KMS-11 (cell line): ENCODE data around the gene DCANP1.

Experiments
- H2AFZ ChIP-seq: fragments of 200-600 bp; sonication (generic); 2 replicates; pipeline ENCODE4 v1.6.1; 2016; ENCODE audit warnings: antibody characterized with exemption, mixed run types, low read depth
- H3K27ac ChIP-seq: fragments of 200-600 bp; sonication (generic); 2 replicates; pipeline ENCODE4 v1.6.1; 2016; ENCODE audit warnings: mild to moderate bottlenecking, mixed run types
- H3K27me3 ChIP-seq: fragments of 200-600 bp; sonication (generic); 2 replicates; pipeline ENCODE4 v1.6.1; 2017; ENCODE audit warnings: mild to moderate bottlenecking, low read depth, mixed run types, moderate library complexity; ENCODE audit not compliant: insufficient read depth
- H3K36me3 ChIP-seq: fragments of 200-600 bp; sonication (generic); 2 replicates; pipeline ENCODE4 v1.6.1; 2017; ENCODE audit warnings: mild to moderate bottlenecking, mixed run types; ENCODE audit not compliant: insufficient read depth
- H3K4me1 ChIP-seq: fragments of 200-600 bp; sonication (generic); 2 replicates; pipeline ENCODE4 v1.6.1; 2016; ENCODE audit warnings: mild to moderate bottlenecking, low read depth, mixed run types; ENCODE audit not compliant: poor library complexity, severe bottlenecking
- H3K4me2 ChIP-seq: fragments of 200-600 bp; sonication (generic); 2 replicates; pipeline ENCODE4 v1.7.0; 2016; ENCODE audit warnings: mild to moderate bottlenecking, mixed run types
- H3K4me3 ChIP-seq: fragments of 200-600 bp; sonication (generic); IDR thresholded peaks from 2 replicates; pipeline ENCODE4 v1.6.1; 2017; ENCODE audit warnings: low read depth, low read length, mixed read lengths; ENCODE audit not compliant: insufficient read depth
- H3K79me2 ChIP-seq: fragments of 200-600 bp; sonication (generic); 2 replicates; pipeline ENCODE4 v1.6.1; 2016; ENCODE audit warnings: low read depth, mixed run types; ENCODE audit not compliant: insufficient read depth
- H3K9ac ChIP-seq: fragments of 200-600 bp; sonication (generic); 2 replicates; pipeline ENCODE4 v1.6.1; 2016; ENCODE audit warnings: mild to moderate bottlenecking, mixed run types
- H4K20me1 ChIP-seq: fragments of 200-600 bp; sonication (generic); 2 replicates; pipeline ENCODE4 v1.6.1; 2016; ENCODE audit warnings: mild to moderate bottlenecking, mixed run types; ENCODE audit not compliant: insufficient read depth
- TF ChIP-seq, protein P1 (sequence below): fragments of 200-600 bp; sonication (generic); conservative IDR thresholded peaks from 2 replicates; pipeline ENCODE4 v1.6.1; 2017; ENCODE audit warnings: low read depth, mild to moderate bottlenecking, antibody characterized with exemption, low read length, moderate library complexity, mixed read lengths

DCANP1 gene

GRCh38 chr5:135432113-135432512 is 15.0 kb downstream of the DCANP1 start:
- TF ChIP-seq, protein P1, sequence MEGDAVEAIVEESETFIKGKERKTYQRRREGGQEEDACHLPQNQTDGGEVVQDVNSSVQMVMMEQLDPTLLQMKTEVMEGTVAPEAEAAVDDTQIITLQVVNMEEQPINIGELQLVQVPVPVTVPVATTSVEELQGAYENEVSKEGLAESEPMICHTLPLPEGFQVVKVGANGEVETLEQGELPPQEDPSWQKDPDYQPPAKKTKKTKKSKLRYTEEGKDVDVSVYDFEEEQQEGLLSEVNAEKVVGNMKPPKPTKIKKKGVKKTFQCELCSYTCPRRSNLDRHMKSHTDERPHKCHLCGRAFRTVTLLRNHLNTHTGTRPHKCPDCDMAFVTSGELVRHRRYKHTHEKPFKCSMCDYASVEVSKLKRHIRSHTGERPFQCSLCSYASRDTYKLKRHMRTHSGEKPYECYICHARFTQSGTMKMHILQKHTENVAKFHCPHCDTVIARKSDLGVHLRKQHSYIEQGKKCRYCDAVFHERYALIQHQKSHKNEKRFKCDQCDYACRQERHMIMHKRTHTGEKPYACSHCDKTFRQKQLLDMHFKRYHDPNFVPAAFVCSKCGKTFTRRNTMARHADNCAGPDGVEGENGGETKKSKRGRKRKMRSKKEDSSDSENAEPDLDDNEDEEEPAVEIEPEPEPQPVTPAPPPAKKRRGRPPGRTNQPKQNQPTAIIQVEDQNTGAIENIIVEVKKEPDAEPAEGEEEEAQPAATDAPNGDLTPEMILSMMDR = no peak
- Histone ChIP-seq H3K27ac (no peak overlapping the region), H3K27me3 (no peaks in the 10 kb centered on the region), H3K4me1 (no peaks in the 10 kb centered on the region), H4K20me1 (no peaks in the 10 kb centered on the region), H3K4me2 (no peak overlapping the region), H3K36me3 (no peaks in the 10 kb centered on the region), H3K4me3 (no peak overlapping the region), H3K9ac (no peak overlapping the region), H2AFZ (no peak overlapping the region), H3K79me2 (no peaks in the 10 kb centered on the region)

- H3K27ac ChIP-seq = no peak overlapping the region
- no peaks in the 10 kb centered on the region for H3K36me3 ChIP-seq
- no peak overlapping the region for H2AFZ ChIP-seq
- no peak overlapping the region for H3K9ac ChIP-seq
- H3K4me2 ChIP-seq = no peak overlapping the region
- H4K20me1 ChIP-seq = no peaks in the 10 kb centered on the region
- H3K4me3 ChIP-seq = no peak overlapping the region
- no peaks in the 10 kb centered on the region for H3K27me3 ChIP-seq
- H3K79me2 ChIP-seq = no peaks in the 10 kb centered on the region
- no peaks in the 10 kb centered on the region for H3K4me1 ChIP-seq
- TF ChIP-seq, protein P1 = no peak
Measured at GRCh38 chr5:135430135-135430437, 17.1 kb downstream of the DCANP1 start.

GRCh38 chr5:135429301-135430134 is 17.6 kb downstream of the DCANP1 start:
- TF ChIP-seq, protein P1 = no peak
- H2AFZ ChIP-seq = no peak overlapping the region

GRCh38 chr5:135428586-135428985 is 18.6 kb downstream of the DCANP1 start:
- H3K4me2 ChIP-seq = no peak overlapping the region
- H2AFZ ChIP-seq = no peak overlapping the region
- H4K20me1 ChIP-seq = no peaks in the 10 kb centered on the region
- no peaks in the 10 kb centered on the region for H3K4me1 ChIP-seq
- TF ChIP-seq, protein P1 = no peak
- no peaks in the 10 kb centered on the region for H3K79me2 ChIP-seq
- H3K27ac ChIP-seq = no peak overlapping the region
- no peak overlapping the region for H3K9ac ChIP-seq
- H3K4me3 ChIP-seq = no peak overlapping the region
- H3K36me3 ChIP-seq = no peaks in the 10 kb centered on the region
- no peaks in the 10 kb centered on the region for H3K27me3 ChIP-seq

More at GRCh38 chr5:135429301-135430134, 17.6 kb downstream of the DCANP1 start:
- no peaks in the 10 kb centered on the region for H3K36me3 ChIP-seq
- no peaks in the 10 kb centered on the region for H4K20me1 ChIP-seq
- H3K4me1 ChIP-seq = no peaks in the 10 kb centered on the region
- no peak overlapping the region for H3K4me3 ChIP-seq
- H3K4me2 ChIP-seq = no peak overlapping the region
- H3K27me3 ChIP-seq = no peaks in the 10 kb centered on the region
- H3K9ac ChIP-seq = no peak overlapping the region
- no peaks in the 10 kb centered on the region for H3K79me2 ChIP-seq
- H3K27ac ChIP-seq = no peak overlapping the region
